ENCODE measurements around the gene IL10.

IL10 gene

GRCh38 chr1:206772243-206772937 lies at the start of gene IL10:
TSS of gene IL10 (minus strand) at chr1:206772494. CDS start at chr1:206772435, 59 bp downstream.
- DNase-seq (ENCODE audit: low spot score) = peak; percentile 37

DNA sequence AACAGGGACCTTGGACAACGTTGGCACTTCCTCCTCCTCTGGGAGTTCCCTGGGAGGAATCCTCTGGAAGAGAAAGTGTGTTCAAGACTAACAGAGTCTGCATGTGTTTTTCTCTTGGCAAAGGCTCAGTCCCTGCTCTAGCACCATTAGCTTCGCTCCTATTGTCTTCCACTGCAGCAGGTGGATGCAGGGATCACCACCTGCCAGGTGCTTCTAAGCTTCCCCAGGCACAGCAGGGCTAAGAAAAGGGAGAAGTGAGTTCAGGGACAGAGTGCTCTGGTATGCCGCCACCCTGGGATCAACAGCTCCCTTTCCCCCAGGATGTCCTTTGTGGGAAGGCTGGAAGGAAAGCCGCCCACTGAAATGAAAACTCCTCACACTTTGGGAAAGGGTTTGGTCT lies 49.2 kb upstream of the IL10 start:
- no peak for DNase-seq (ENCODE audit: low spot score)

GRCh38 chr1:206816390-206817287 lies 44.3 kb upstream of the IL10 start:
- no peak for DNase-seq (ENCODE audit: low spot score)

DNA sequence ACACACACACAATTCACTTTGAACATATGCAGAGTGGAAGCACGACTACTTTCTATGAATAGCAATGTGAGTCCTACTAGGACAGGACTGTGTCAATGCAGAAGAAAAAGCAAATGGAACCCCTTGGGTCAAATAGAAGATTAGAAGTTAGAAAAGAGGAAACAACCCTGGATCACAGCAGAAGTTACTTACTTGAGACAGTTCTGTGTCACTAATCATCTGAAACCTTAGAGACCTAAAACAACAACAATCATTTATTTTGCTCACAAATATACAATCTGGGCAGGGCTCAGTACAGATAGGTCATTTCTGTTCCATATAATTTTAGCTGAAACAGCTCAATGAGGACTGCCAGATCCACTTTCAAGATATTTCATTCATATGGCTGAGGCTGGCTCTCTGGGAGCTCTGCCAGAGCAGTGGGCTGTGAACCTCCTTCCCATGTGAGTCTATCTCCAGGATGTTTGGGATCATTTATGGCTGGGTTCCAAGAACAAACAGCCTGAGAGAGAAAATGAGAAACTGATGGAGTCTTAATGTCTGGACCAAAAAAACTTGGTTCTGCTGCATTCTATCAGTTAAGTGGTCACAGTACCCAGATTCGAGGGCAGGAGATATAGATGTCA lies 42.5 kb upstream of the IL10 start:
- no peak for DNase-seq (ENCODE audit: low spot score)

GRCh38 chr1:206812471-206812870 lies 40.2 kb upstream of the IL10 start:
- no peak for DNase-seq (ENCODE audit: low spot score)

- no peak for DNase-seq (ENCODE audit: low spot score)
Observed at GRCh38 chr1:206809504-206810084, 37.3 kb upstream of the IL10 start.

GRCh38 chr1:206808615-206809014 lies 36.3 kb upstream of the IL10 start:
- no peak for DNase-seq (ENCODE audit: low spot score)

GRCh38 chr1:206805357-206805756 lies 33.1 kb upstream of the IL10 start:
- no peak for DNase-seq (ENCODE audit: low spot score)

DNA sequence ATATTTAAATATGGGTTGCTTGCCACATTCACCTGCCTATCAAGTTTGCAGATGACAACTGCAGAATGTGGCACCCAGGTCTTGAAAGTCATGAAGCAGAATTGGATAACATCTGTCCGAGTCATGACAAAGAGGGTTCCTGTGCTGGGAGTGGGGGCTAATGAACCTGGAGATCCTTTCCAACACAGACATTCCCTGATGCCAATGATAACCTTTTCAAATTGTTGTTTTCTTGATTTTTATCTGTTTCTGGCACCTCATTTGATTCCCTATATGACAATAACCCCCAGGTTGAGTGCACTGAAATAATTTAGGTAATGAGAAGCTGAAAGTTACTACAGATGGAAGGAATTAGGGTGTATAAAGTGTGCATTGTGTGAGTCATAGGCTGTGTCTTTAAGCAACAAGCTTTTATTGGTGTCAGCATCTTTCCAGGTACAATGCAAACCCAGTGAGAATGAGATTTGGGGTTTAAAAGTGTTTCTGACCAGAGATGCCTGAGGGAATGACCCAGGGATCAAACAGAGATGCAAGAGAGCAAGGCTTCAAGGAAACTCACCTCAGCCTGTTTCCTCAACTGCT lies 32.0 kb upstream of the IL10 start:
- no peak for DNase-seq (ENCODE audit: low spot score)

- no peak for DNase-seq (ENCODE audit: low spot score)
Observed at GRCh38 chr1:206803221-206803730, 31.0 kb upstream of the IL10 start.

DNA sequence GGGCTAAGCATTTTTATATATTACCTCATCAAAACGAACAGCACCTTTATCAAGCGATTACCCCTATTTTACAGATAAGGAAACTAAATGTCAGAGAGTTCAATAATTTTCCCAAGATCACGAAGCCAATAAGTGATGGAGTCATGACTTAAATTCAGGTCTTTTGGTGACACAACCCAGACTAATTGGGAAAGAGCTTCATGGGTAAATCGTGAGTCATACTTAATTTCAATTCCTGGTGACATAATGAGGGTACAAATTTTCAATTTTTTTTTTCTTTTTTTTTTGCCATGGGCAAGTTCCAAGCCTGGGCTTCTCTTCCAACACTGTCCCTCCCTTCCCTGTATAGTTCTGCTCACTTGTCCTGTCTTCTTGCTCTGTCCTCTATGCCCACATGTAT lies 30.1 kb upstream of the IL10 start:
- no peak for DNase-seq (ENCODE audit: low spot score)

GRCh38 chr1:206801467-206801866 lies 29.2 kb upstream of the IL10 start:
- no peak for DNase-seq (ENCODE audit: low spot score)

- no peak for DNase-seq (ENCODE audit: low spot score)
Observed at GRCh38 chr1:206800891-206801290, 28.6 kb upstream of the IL10 start.

DNA sequence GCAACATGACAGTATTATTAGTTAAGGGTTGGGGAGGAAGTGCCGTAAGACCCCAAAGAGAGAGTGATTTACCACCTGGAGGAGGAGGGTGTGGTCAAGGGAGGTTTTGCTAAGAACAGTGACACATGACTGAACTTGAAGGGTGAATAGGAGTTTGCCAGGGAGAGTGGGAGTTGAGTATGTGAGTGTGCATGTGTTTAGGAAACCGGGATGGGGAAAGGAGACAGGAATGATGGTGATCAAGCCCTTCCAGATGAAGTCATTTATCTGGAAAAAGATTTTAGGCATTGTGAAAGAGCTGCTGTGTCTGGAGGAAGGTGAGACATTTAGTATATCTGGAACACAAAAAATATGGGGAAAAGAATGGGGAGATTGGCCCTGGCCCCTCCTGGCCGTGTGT lies 28.1 kb upstream of the IL10 start:
- no peak for DNase-seq (ENCODE audit: low spot score)

GRCh38 chr1:206799311-206799710 lies 27.0 kb upstream of the IL10 start:
- no peak for DNase-seq (ENCODE audit: low spot score)

- no peak for DNase-seq (ENCODE audit: low spot score)
Observed at GRCh38 chr1:206798384-206798996, 26.2 kb upstream of the IL10 start.

GRCh38 chr1:206797534-206798383 lies 25.5 kb upstream of the IL10 start:
- DNase-seq (ENCODE audit: low spot score) = no peak

- DNase-seq (ENCODE audit: low spot score) = no peak
Observed at GRCh38 chr1:206796981-206797402, 24.7 kb upstream of the IL10 start.

- no peak for DNase-seq (ENCODE audit: low spot score)
Observed at GRCh38 chr1:206796116-206796515, 23.8 kb upstream of the IL10 start.

DNA sequence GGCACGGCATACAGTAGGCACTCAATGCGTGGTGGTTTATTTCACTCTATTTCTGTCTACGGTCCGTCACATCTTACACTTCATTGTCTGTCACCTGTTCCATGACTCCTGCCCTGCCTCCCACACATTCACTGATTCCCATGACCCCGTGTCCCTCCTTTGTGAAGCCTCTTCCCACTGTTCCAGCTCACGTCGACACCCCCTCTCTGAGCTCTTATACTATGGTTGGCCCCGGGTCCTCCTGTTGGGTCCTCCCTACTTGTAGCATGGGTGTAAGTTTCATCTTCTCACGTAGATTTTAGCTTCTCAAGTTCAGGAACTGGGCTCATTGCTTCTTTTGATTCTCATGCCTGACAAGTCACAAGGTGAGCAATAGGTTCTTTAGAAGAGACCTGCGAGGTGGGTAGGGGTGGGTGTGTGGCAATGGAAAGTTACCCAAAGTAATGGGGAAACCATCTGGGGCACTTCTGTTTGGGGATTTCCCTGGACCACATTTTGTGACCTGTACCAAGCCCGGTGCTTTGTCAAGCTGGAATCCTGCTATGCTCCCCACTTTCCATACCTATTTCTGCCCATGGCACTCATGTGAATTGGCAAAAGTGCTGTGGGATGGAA lies 22.1 kb upstream of the IL10 start:
- no peak for DNase-seq (ENCODE audit: low spot score)

Data from globus pallidus (tissue), 1 donor.